WTC11 (cell line): Measurements from ENCODE around the gene PTAR1. TPM values are rescaled to one million over a fixed set of nuclear protein-coding genes. Genes with fewer than 3 reads are reported as not detected.

Experiments used
- ATAC-seq: fragments of 200-7000 bp; cut with Tn5 transposase; 2 replicates; pipeline ENCODE4 v1.10.0; 2021; ENCODE audit warnings: mild to moderate bottlenecking, moderate library complexity
- CTCF ChIA-PET: fragments of 300-600 bp; sonication (Branson Sonifier 250); formaldehyde crosslinking; loops from one replicate; lab custom pipeline; 2021; ENCODE audit warnings: antibody characterized with exemption; lab: Charles Lee
- POLR2A ChIA-PET: fragments of 350-600 bp; sonication (Branson Sonifier 250); formaldehyde crosslinking; loops from one replicate; lab custom pipeline; 2021; ENCODE audit warnings: antibody characterized with exemption; lab: Charles Lee
- DNase-seq: peaks from one replicate; pipeline ENCODE4 v3.0.0; 2021; ENCODE audit warnings: low spot score
- H3K27ac Mint-ChIP-seq: 2 replicates; pipeline ENCODE4 v1.8.0; 2021; ENCODE audit warnings: mixed read lengths
- H3K27me3 Mint-ChIP-seq: 2 replicates; pipeline ENCODE4 v1.8.0; 2021; ENCODE audit warnings: low read depth, mild to moderate bottlenecking, moderate library complexity, mixed read lengths
- H3K36me3 Mint-ChIP-seq: 2 replicates; pipeline ENCODE4 v1.8.0; 2021; ENCODE audit warnings: mixed read lengths
- H3K4me1 Mint-ChIP-seq: 2 replicates; pipeline ENCODE4 v1.8.0; 2022; ENCODE audit warnings: mixed read lengths
- H3K4me3 Mint-ChIP-seq: 2 replicates; pipeline ENCODE4 v1.8.0; 2021; ENCODE audit warnings: mild to moderate bottlenecking, moderate library complexity, mixed read lengths
- H3K9me3 Mint-ChIP-seq: 2 replicates; pipeline ENCODE4 v1.8.0; 2021; ENCODE audit warnings: mixed read lengths
- AFF4 ChIP-seq: sonication (generic); formaldehyde crosslinking; IDR thresholded peaks from 2 replicates; pipeline ENCODE4 v1.8.1; 2023; ENCODE audit warnings: mild to moderate bottlenecking, missing genetic modification reagents, borderline replicate concordance
- ARID4B ChIP-seq: sonication (generic); formaldehyde crosslinking; IDR thresholded peaks from 2 replicates; pipeline ENCODE4 v1.8.0; 2023; ENCODE audit warnings: missing genetic modification reagents, mild to moderate bottlenecking, borderline replicate concordance
- CBFB ChIP-seq: sonication (generic); formaldehyde crosslinking; IDR thresholded peaks from 2 replicates; pipeline ENCODE4 v1.8.1; 2022; ENCODE audit warnings: mild to moderate bottlenecking, low read depth, missing genetic modification reagents
- E2F5 ChIP-seq: sonication (generic); formaldehyde crosslinking; IDR thresholded peaks from 2 replicates; pipeline ENCODE4 v1.8.1; 2022; ENCODE audit warnings: mild to moderate bottlenecking, moderate library complexity, missing genetic modification reagents
- FOXK1 ChIP-seq: sonication (generic); formaldehyde crosslinking; IDR thresholded peaks from 2 replicates; pipeline ENCODE4 v1.8.0; 2022; ENCODE audit warnings: mild to moderate bottlenecking, moderate library complexity, missing genetic modification reagents
- FOXP4 ChIP-seq: sonication (generic); formaldehyde crosslinking; IDR thresholded peaks from 2 replicates; pipeline ENCODE4 v1.8.0; 2022; ENCODE audit warnings: mild to moderate bottlenecking, missing genetic modification reagents
- PRDM15 ChIP-seq: sonication (generic); formaldehyde crosslinking; IDR thresholded peaks from 2 replicates; pipeline ENCODE4 v1.8.0; 2022; ENCODE audit warnings: missing genetic modification reagents
- SMAD3 ChIP-seq: sonication (generic); formaldehyde crosslinking; IDR thresholded peaks from 2 replicates; pipeline ENCODE4 v1.8.0; 2022; ENCODE audit warnings: missing genetic modification reagents, mild to moderate bottlenecking, borderline replicate concordance
- TEAD1 ChIP-seq: sonication (generic); formaldehyde crosslinking; IDR thresholded peaks from 2 replicates; pipeline ENCODE4 v1.8.0; 2022; ENCODE audit warnings: mild to moderate bottlenecking, missing genetic modification reagents
- TP53 ChIP-seq: sonication (generic); formaldehyde crosslinking; IDR thresholded peaks from 2 replicates; pipeline ENCODE4 v1.8.1; 2023; ENCODE audit warnings: mild to moderate bottlenecking, missing genetic modification reagents
- ZNF423 ChIP-seq: fragments of 250-450 bp; sonication (Bioruptor Pico); IDR thresholded peaks from 2 replicates; pipeline ENCODE4 v2.1.2; 2022; ENCODE audit warnings: mild to moderate bottlenecking, moderate library complexity
- ZNF532 ChIP-seq: fragments of 250-450 bp; sonication (Bioruptor Pico); IDR thresholded peaks from 2 replicates; pipeline ENCODE4 v1.9.0; 2021; ENCODE audit warnings: mild to moderate bottlenecking, borderline replicate concordance
- ZNF671 ChIP-seq: fragments of 250-450 bp; sonication (Bioruptor Pico); IDR thresholded peaks from 2 replicates; pipeline ENCODE4 v1.8.0; 2021; ENCODE audit warnings: mild to moderate bottlenecking
- total RNA-seq: library from RNA; stranded (reverse); gene quantifications from 3 replicates; pipeline ENCODE4 v1.2.3, GENCODE V29; 2021

The PTAR1 gene
- total RNA-seq, 1 experiment from 2014 or later = 90.8 TPM

GRCh38 chr9:69715096-69715495, 44.7 kb downstream of the PTAR1 start:
- ChIA-PET POLR2A (no interaction called here), CTCF (no interaction called here)
- ATAC-seq = no peak
- Mint-ChIP-seq H3K4me1 (peaks cover 6% of the 10 kb centered on the region; the same call in 1 of the 2 replicates), H3K27ac (no peak overlapping the region), H3K36me3 (peaks cover 30% of the 10 kb centered on the region), H3K4me3 (no peak overlapping the region), H3K9me3 (no peaks in the 10 kb centered on the region)
- TF ChIP-seq E2F5 (CRISPR knock-in tag) = no peak
- TF ChIP-seq ARID4B (CRISPR knock-in tag) = no peak
- no peak for TF ChIP-seq FOXK1
- no peak for TF ChIP-seq AFF4 (CRISPR knock-in tag)
- no peak for TF ChIP-seq TEAD1 (CRISPR knock-in tag)
- TF ChIP-seq FOXP4 (CRISPR knock-in tag) = no peak
- TF ChIP-seq ZNF423 (CRISPR knock-in tag) = no peak
- no peak for TF ChIP-seq TP53 (CRISPR knock-in tag)
- no peak for TF ChIP-seq PRDM15 (CRISPR knock-in tag)
- TF ChIP-seq, all 79 proteins: peak for 0
- no peak for DNase-seq
- H3K27me3 Mint-ChIP-seq = no peaks in the 10 kb centered on the region

- Mint-ChIP-seq H3K27me3 (peaks cover 3% of the 10 kb centered on the region; the same call in 1 of the 2 replicates), H3K4me1 (no peaks in the 10 kb centered on the region), H3K9me3 (peaks cover 44% of the 10 kb centered on the region), H3K27ac (no peak overlapping the region), H3K4me3 (no peak overlapping the region), H3K36me3 (peaks cover 18% of the 10 kb centered on the region)
- no peak for ATAC-seq
- CTCF ChIA-PET = no interaction called here
- DNase-seq = no peak
- POLR2A ChIA-PET = no interaction called here
- TF ChIP-seq SMAD3 (CRISPR knock-in tag) (no peak), CBFB (CRISPR knock-in tag) (no peak), ZNF671 (CRISPR knock-in tag) (no peak), ZNF532 (CRISPR knock-in tag) (no peak)
Observed at GRCh38 chr9:69697475-69697874, 62.3 kb downstream of the PTAR1 start.
